Neural cell (in vitro differentiated cells): Measurements from ENCODE around the gene ZNF853.

Source experiments
- TF ChIP-seq, protein P1 (sequence below): IDR thresholded peaks from 2 replicates; pipeline ENCODE4 v1.6.1; 2012; ENCODE audit warnings: borderline replicate concordance
- TF ChIP-seq, protein P2 (sequence below): fragments of 450-650 bp; IDR thresholded peaks from 2 replicates; pipeline ENCODE4 v1.5.1; 2014; ENCODE audit warnings: antibody characterized with exemption, mild to moderate bottlenecking, moderate library complexity; ENCODE audit not compliant: poor library complexity, severe bottlenecking

DNA sequence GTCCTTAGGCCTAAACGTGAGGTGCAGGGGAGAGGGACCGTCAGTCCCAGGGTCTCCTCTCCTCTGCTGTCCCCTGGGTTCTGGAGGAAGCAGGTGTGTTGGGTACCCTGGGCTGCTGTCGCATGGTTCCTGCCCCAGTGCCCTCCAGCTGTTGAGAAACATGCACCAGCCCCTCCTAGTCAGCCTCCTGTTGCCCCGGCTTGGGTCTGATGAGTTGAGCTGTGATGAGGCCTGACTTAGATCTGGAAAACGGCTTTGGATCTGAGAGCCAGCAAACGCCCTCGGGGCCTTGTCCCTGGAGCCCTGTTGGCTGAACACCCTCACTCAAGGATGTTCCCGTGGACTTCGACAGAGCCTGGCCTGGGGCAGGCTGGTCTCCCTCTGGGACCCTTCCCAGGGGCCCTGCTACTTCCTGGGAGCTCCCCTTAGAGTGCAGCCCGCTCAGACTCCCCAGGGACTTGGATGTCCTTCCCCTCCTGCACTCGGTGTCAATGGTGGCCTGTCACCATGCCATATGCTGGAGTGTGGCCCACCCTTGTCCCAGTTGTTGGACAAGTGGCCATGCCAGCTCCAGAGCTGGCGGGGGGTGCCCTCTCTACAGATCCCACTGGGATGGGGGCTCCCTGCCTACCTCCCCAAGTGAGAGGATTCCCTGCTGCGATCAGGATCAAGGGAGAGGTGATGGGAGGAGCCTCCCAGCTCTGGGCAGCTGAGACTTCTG is 34.0 kb downstream of the ZNF853 start:
- TF ChIP-seq, protein P1, sequence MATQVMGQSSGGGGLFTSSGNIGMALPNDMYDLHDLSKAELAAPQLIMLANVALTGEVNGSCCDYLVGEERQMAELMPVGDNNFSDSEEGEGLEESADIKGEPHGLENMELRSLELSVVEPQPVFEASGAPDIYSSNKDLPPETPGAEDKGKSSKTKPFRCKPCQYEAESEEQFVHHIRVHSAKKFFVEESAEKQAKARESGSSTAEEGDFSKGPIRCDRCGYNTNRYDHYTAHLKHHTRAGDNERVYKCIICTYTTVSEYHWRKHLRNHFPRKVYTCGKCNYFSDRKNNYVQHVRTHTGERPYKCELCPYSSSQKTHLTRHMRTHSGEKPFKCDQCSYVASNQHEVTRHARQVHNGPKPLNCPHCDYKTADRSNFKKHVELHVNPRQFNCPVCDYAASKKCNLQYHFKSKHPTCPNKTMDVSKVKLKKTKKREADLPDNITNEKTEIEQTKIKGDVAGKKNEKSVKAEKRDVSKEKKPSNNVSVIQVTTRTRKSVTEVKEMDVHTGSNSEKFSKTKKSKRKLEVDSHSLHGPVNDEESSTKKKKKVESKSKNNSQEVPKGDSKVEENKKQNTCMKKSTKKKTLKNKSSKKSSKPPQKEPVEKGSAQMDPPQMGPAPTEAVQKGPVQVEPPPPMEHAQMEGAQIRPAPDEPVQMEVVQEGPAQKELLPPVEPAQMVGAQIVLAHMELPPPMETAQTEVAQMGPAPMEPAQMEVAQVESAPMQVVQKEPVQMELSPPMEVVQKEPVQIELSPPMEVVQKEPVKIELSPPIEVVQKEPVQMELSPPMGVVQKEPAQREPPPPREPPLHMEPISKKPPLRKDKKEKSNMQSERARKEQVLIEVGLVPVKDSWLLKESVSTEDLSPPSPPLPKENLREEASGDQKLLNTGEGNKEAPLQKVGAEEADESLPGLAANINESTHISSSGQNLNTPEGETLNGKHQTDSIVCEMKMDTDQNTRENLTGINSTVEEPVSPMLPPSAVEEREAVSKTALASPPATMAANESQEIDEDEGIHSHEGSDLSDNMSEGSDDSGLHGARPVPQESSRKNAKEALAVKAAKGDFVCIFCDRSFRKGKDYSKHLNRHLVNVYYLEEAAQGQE = no peak
- TF ChIP-seq, protein P2, sequence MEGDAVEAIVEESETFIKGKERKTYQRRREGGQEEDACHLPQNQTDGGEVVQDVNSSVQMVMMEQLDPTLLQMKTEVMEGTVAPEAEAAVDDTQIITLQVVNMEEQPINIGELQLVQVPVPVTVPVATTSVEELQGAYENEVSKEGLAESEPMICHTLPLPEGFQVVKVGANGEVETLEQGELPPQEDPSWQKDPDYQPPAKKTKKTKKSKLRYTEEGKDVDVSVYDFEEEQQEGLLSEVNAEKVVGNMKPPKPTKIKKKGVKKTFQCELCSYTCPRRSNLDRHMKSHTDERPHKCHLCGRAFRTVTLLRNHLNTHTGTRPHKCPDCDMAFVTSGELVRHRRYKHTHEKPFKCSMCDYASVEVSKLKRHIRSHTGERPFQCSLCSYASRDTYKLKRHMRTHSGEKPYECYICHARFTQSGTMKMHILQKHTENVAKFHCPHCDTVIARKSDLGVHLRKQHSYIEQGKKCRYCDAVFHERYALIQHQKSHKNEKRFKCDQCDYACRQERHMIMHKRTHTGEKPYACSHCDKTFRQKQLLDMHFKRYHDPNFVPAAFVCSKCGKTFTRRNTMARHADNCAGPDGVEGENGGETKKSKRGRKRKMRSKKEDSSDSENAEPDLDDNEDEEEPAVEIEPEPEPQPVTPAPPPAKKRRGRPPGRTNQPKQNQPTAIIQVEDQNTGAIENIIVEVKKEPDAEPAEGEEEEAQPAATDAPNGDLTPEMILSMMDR = no peak
